Neural cell (in vitro differentiated cells): ENCODE measurements around the gene PCED1B.

ENCODE experiments used
- CTCF ChIP-seq: fragments of 450-650 bp; IDR thresholded peaks from 2 replicates; pipeline ENCODE4 v1.5.1; 2014; ENCODE audit warnings: antibody characterized with exemption, mild to moderate bottlenecking, moderate library complexity; ENCODE audit not compliant: poor library complexity, severe bottlenecking
- POLR2AphosphoS5 ChIP-seq: IDR thresholded peaks from 2 replicates; pipeline ENCODE4 v1.6.1; 2012
- REST ChIP-seq: IDR thresholded peaks from 2 replicates; pipeline ENCODE4 v1.6.1; 2012; ENCODE audit warnings: borderline replicate concordance
- TAF1 ChIP-seq: IDR thresholded peaks from 2 replicates; pipeline ENCODE4 v1.6.1; 2012; ENCODE audit warnings: low read depth

- TF ChIP-seq TAF1 (no peak), CTCF (no peak), REST (no peak), POLR2AphosphoS5 (no peak)
Measured at GRCh38 chr12:47052274-47052673, 27.1 kb upstream of the PCED1B start.
